Nephron (organoid): ENCODE measurements around the gene TMEM181.

Experiments
- H3K27ac Mint-ChIP-seq, 3 experiments: 2 replicates each; pipeline ENCODE4 v1.8.0; 2020; ENCODE audit warnings: mixed read lengths in 3 of 3, mild to moderate bottlenecking in 2 of 3, moderate library complexity in 1 of 3
- H3K27me3 Mint-ChIP-seq: 2 replicates; pipeline ENCODE4 v1.8.0; 2021; ENCODE audit warnings: low read depth, mild to moderate bottlenecking, moderate library complexity, mixed read lengths
- H3K36me3 Mint-ChIP-seq: 2 replicates; pipeline ENCODE4 v1.8.0; 2020; ENCODE audit warnings: low read depth, mixed read lengths
- H3K4me1 Mint-ChIP-seq: 2 replicates; pipeline ENCODE4 v1.8.0; 2020; ENCODE audit warnings: mixed read lengths
- H3K4me3 Mint-ChIP-seq, 3 experiments: 2 replicates each; pipeline ENCODE4 v1.8.0; 2020; ENCODE audit warnings: mild to moderate bottlenecking in 3 of 3, mixed read lengths in 3 of 3, moderate library complexity in 2 of 3
- H3K9me3 Mint-ChIP-seq: 2 replicates; pipeline ENCODE4 v1.8.0; 2020; ENCODE audit warnings: mixed read lengths
- TF ChIP-seq, protein P1 (sequence below), 3 experiments: fragments of 200-600 bp; sonication (generic); IDR thresholded peaks; one replicate each; pipeline ENCODE4 v1.5.0; 2021; ENCODE audit warnings: antibody characterized with exemption in 3 of 3; ENCODE audit not compliant: unreplicated experiment in 3 of 3

TMEM181 gene

DNA sequence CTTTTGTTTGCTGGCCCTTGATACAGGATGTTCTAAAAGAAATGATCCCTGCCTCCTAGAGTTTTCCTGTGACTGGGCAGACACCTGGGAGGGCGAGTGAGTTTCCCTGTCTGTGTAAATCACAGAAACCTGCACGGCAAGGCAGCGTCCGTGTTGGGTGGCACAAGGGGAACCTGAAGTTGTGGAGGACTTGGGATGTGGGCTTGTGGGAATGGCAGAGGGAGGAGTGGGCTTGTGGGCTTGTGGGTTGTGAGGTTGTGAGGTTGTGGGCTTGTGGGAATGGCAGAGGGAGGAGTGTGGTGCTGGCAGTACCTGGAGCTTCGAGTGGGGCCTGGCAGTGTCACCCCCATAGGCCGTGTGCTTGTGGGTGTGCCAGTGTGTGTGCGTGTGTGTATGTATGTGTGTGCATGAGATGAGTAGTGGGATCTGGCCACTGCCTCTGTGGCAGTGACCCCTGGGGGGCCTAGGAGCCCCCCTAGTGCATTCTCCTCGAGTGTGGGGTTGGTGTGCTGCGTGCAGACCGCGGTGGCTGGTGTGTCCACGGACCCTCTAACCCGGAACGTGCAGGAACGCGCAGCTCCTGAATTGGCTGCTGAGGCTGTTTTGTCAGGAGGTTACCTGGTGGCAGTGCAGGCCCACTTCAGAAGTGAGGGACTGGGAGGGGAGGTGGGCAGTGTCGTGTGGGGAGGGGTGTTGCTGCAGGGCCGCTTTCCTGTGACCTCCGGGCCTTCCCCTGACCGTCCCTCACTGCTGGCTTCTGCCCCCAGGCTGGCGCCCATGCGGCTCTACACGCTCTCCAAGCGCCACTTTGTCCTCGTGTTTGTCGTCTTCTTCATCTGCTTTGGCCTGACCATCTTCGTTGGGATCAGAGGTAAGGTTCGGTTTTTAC, 13.0 kb downstream of the TMEM181 start:
- peaks cover 6% of the 10 kb centered on the region for H3K4me1 Mint-ChIP-seq
- H3K36me3 Mint-ChIP-seq: peaks cover 25% of the 10 kb centered on the region
- no peaks in the 10 kb centered on the region for H3K27me3 Mint-ChIP-seq
- H3K9me3 Mint-ChIP-seq: peaks cover 6% of the 10 kb centered on the region
- TF ChIP-seq, protein P1, sequence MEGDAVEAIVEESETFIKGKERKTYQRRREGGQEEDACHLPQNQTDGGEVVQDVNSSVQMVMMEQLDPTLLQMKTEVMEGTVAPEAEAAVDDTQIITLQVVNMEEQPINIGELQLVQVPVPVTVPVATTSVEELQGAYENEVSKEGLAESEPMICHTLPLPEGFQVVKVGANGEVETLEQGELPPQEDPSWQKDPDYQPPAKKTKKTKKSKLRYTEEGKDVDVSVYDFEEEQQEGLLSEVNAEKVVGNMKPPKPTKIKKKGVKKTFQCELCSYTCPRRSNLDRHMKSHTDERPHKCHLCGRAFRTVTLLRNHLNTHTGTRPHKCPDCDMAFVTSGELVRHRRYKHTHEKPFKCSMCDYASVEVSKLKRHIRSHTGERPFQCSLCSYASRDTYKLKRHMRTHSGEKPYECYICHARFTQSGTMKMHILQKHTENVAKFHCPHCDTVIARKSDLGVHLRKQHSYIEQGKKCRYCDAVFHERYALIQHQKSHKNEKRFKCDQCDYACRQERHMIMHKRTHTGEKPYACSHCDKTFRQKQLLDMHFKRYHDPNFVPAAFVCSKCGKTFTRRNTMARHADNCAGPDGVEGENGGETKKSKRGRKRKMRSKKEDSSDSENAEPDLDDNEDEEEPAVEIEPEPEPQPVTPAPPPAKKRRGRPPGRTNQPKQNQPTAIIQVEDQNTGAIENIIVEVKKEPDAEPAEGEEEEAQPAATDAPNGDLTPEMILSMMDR (IDR thresholded peaks at IDR 0.05; ENCODE audit: unreplicated experiment in 3 of 3): no peak
- H3K4me3 Mint-ChIP-seq: no peak overlapping the region
- H3K27ac Mint-ChIP-seq: no peak overlapping the region

DNA sequence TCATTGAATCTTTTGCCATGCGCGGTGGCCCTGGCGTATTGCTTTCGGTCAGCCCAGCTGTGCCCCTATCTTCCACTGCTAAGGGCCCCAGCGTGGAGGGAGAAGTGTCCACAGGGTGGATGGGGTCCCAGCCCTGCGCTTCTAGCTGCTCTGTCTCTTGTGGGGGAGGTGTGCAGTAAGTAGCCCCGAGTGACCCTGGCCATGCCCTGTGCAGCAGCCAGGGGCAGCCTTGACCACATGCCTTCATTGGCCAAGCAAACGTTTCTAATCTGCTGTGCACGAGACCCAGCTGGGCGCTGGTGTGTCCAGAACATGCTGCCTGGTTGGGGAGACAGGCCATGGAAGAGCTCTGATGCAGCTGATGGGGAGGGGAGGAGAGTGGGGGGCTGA, 13.6 kb downstream of the TMEM181 start:
- H3K27ac Mint-ChIP-seq: no peak overlapping the region
- TF ChIP-seq, protein P1 (IDR thresholded peaks at IDR 0.05; ENCODE audit: unreplicated experiment in 3 of 3): no peak
- H3K9me3 Mint-ChIP-seq: peaks cover 6% of the 10 kb centered on the region
- H3K4me1 Mint-ChIP-seq: peaks cover 6% of the 10 kb centered on the region
- H3K27me3 Mint-ChIP-seq: no peaks in the 10 kb centered on the region
- H3K36me3 Mint-ChIP-seq: peaks cover 25% of the 10 kb centered on the region
- H3K4me3 Mint-ChIP-seq: no peak overlapping the region

DNA sequence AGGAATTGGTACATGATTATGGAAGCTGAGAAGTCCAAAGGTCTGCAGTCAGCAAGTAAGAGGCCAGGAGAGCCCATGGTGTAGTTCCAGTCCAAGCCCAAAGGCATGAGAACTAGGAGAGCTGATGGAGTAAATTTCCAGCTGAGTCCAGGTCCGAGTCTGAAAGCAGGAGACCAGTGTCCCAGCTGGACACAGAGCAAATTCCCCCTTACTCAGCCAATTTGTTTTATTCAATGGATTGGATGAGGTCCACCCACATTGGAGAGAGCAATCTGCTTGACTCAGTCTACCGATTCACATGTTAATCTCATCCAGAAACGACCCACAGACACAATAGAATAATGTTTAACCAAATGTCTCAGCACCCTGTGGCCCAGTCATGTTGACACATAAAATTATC, 14.9 kb downstream of the TMEM181 start:
- Mint-ChIP-seq H3K27me3 (no peaks in the 10 kb centered on the region), H3K27ac (no peak overlapping the region), H3K9me3 (peaks cover 6% of the 10 kb centered on the region), H3K4me1 (peaks cover 6% of the 10 kb centered on the region), H3K4me3 (no peak overlapping the region), H3K36me3 (peaks cover 25% of the 10 kb centered on the region)
- TF ChIP-seq, protein P1 (IDR thresholded peaks at IDR 0.05; ENCODE audit: unreplicated experiment in 3 of 3): no peak

DNA sequence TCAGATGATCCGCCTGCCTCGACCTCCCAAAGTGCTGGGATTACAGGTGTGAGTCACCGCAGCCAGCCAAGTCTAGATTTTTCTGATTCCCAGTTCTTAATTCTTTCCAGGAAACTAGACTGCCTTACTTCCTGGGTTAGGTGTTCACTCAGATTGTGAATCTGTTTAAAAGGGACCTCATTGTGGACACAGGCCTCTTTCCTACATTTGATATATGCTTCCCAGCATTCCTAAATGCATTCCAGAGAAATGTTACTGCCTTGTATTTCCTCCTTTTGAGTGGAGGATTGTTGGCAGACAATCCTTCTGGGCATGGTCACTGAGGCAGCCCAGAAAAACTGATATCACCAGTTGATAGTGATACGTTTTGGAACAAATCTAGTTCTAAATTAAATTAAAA, 15.7 kb downstream of the TMEM181 start:
- Mint-ChIP-seq H3K4me3 (no peak overlapping the region), H3K27ac (peak overlapping the region in 1 of 3 experiments; percentile 56), H3K4me1 (peaks cover 6% of the 10 kb centered on the region), H3K36me3 (peaks cover 28% of the 10 kb centered on the region), H3K9me3 (peaks cover 6% of the 10 kb centered on the region), H3K27me3 (no peaks in the 10 kb centered on the region)
- TF ChIP-seq, protein P1 (IDR thresholded peaks at IDR 0.05; ENCODE audit: unreplicated experiment in 3 of 3): no peak

DNA sequence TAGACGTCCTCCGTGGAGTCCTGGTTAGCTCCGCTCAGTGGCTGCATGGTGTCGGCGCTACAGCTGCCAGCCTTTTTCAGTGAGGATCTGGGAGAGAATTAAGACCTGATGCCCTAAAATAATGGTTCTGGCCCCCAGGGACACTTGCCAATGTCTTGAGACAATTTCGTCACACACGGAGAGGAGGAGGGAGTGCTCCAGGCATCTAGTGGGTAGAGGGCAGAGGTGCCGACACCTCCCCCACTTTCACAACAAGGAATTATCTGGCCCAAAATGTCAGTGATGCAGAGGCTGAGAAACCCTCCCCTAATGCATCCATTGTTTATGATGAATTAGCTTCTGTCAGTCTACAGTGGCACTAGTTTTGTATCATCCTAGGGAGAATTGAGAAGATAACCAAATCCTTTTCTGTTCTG, 24.4 kb downstream of the TMEM181 start:
- H3K27ac Mint-ChIP-seq: no peak overlapping the region
- TF ChIP-seq, protein P1 (IDR thresholded peaks at IDR 0.05; ENCODE audit: unreplicated experiment in 3 of 3): no peak
- H3K4me3 Mint-ChIP-seq: no peak overlapping the region
- H3K4me1 Mint-ChIP-seq: no peaks in the 10 kb centered on the region
- H3K36me3 Mint-ChIP-seq: peaks cover 64% of the 10 kb centered on the region
- H3K27me3 Mint-ChIP-seq: no peaks in the 10 kb centered on the region
- H3K9me3 Mint-ChIP-seq: no peaks in the 10 kb centered on the region

DNA sequence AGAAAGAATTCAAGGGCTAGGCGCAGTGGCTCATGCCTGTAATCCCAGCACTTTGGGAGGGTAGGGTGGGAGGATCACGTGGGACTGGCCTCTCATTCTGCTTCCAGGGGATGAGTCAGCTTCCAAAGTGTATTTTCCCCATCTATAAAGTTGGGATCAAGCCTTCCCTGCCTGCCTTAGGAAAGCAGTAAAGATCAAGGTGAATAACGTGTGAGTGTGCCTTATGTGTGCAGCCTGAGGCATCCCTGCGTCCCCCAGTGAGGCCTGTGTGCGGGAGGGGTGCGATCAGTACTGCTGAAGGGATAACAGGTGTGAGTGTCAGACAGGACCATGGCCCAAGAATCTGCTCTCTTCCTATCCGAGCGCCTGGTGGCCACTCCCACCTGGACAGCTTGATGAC, 26.8 kb downstream of the TMEM181 start:
- TF ChIP-seq, protein P1 (IDR thresholded peaks at IDR 0.05; ENCODE audit: unreplicated experiment in 3 of 3): no peak
- Mint-ChIP-seq H3K4me3 (no peak overlapping the region), H3K4me1 (no peaks in the 10 kb centered on the region), H3K36me3 (peaks cover 82% of the 10 kb centered on the region), H3K27ac (no peak overlapping the region), H3K9me3 (no peaks in the 10 kb centered on the region), H3K27me3 (no peaks in the 10 kb centered on the region)
